ENCODE data around the gene OR7C2.
"Not testable (repeated sequence)": the region's sequence is repeated elsewhere in the genome, so short reads cannot be mapped to it uniquely, and the experiment has no call there.

The OR7C2 gene

DNA sequence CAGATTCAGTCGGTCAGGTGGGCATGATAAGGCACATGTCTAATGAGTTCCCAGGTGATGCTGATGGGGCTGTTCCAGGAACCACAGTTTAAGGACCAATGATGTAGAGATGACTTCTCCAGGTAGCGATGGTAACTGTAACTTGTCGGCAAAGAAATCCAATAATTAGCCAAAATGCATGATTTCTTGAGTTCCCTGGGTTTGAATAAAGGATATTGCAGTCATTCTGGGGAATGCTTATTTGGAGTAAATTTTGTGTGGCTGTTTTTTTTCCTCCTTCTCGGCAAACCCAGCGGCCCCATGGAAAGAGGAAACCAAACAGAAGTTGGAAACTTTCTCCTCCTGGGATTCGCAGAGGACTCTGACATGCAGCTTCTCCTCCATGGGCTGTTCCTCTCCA lies at the start of gene OR7C2:
OR7C2 (plus strand) TSS at position 301 of the 400 bp plus-strand sequence; CDS start at position 301, 0 bp downstream.
- DNase-seq (ENCODE audit: low spot score) = no peak

DNA sequence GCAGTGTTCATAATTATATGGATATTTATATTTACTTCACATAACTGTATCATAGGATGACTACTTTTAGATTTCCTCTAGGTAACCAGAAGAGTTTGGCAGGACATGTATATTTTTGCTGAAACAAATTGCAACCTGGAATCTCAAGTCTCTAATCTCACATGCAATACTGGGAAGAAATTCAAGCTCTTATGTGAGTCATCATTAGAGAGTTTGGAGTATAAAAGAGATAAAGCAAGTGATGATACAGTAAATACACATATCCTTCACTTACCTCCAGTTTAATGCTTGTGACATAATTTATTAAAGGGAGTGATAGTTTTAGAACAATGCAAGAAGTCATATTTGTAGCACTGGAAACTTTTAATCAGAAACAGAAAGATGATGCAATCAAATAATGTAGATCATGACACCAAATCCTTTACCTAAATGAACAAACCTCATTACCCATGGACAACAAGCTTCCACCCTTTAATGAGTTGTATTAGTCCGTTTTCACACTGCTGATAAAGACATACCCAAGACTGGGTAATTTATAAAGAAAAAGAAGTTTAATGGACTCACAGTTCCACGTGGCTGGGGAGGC lies 39.5 kb upstream of the OR7C2 start:
- no peak for DNase-seq (ENCODE audit: low spot score)

DNA sequence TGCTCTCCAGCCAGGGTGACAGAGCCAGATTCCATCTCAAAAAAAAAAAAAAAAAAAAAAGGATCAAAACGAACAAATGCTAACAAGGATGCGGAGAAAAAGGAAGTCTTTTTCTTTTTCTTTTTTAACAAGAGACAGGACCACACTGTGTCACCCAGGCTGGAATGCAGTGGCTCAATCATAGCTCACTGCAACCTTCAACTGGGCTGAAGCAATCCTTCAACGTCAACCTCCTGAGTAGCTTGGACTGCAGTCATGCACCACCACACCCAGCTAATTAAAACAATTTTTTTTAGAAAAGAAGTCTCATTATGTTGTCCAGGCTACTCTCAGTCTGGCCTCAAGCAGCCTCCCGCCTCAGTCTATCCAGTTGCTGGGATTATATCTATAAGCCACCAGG lies 34.6 kb upstream of the OR7C2 start:
- DNase-seq (ENCODE audit: low spot score) = no peak

DNA sequence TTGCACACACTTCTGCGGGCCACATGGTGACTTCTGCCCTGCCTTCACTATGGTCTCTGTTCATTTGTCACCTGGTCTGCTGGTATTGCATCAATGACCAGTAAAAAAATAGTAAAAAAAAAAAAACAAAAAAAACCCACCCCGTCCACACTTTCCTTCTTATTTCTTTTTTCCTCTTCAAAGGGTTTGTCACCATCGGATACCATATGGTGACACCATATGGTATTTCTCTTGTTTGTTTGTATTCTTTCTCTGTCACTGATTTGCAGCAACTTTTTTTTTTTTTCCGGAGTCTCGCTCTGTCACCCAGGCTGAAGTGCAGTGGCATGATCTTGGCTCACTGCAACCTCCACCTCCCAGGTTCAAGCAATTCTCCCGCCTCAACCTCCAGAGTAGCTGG lies 26.2 kb upstream of the OR7C2 start:
- no peak for DNase-seq (ENCODE audit: low spot score)

DNA sequence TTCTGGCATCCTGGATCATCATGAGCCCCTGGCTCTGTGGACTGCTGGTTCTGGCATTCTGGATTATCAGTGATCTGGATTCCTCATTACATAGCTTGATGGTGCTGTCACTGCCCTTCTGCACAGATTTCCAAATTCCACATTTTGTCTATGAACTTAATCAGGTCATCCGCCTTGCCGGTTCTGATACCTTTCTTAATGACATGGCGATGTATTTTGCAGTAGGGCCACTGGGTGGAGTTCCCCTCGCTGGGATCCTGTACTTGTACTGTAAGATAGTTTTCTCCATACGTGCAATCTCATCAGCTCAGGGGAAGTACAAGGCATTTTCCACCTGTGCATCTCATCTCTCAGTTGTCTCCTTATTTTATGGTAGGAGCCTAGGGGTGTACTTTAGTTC lies 24.4 kb upstream of the OR7C2 start:
- no peak for DNase-seq (ENCODE audit: low spot score)

DNA sequence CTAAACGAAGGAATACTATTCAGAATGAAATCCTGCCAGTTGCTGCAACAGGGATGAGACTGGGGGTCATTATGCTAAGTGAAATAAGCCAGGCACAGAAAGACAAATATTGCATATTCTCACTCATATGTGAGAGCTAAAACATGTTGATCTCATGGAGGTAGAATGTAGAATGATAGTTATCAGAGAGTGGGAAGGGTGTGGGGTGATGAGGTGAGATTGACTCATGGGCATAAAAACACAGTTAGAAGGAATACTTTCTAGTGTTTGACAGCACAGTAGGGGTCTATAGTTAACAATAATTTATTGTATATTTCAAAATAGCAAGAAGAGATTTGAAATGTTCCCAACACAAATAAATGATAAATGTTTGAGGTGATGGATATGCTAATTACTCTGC lies 7.8 kb upstream of the OR7C2 start:
- DNase-seq (ENCODE audit: low spot score) = no peak

DNA sequence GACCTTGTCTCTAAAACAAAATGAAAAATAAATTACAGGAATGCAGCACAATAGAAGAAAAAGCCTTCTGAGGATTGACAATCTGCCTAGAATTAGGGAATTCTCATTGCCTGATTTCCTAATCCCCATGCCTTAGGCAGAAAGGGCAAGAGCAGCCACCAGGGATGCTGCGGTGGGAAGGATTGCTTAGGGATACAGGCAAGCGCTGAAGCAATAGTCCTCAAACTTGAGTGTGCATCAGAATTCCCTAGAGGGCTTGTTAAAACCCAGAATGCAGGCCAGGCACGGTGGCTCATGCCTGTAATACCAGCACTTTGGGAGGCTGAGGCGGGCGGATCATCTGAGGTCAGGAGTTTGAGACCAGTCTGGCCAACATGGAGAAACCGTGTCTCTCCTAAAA lies 1.0 kb upstream of the OR7C2 start:
- DNase-seq (ENCODE audit: low spot score) = no peak

DNA sequence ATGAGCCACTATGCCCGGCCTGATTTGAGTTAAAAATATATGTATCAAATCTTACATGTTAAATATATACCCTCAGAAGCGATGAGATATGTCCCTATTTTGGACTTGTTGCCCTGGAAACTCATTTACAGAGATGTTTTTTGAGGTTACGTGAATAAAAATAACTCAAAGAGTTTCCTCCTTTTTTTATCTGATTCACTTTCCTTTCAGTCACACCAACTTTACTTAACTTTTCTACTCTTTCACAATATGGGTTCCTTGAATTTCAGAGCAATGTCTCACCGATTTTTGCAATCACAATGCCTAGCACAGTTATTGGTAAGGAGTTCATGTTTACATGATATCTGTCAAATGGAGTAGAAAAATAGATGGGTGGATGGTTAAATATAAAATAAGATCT lies 2.3 kb downstream of the OR7C2 start:
- DNase-seq (ENCODE audit: low spot score) = no peak

DNA sequence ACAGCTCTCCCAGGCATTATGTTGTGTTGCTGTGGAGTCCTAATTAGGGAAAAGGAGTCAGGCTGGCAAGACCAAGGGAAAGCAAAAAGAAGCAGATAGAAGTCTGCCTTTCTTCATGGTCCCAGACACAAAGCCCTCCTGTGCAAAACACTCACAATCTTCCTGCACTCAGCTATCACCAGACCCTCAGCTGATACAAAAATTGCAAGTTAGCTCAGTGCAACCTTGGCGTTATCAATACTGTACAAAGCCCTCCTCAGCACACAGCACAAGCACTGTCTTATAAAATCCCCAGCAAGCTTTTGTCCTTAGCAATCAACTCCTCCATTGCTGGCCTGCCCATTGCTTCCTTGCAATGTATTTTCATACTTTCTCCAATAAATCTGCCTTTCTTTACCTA lies 3.2 kb downstream of the OR7C2 start:
- DNase-seq (ENCODE audit: low spot score) = no peak

DNA sequence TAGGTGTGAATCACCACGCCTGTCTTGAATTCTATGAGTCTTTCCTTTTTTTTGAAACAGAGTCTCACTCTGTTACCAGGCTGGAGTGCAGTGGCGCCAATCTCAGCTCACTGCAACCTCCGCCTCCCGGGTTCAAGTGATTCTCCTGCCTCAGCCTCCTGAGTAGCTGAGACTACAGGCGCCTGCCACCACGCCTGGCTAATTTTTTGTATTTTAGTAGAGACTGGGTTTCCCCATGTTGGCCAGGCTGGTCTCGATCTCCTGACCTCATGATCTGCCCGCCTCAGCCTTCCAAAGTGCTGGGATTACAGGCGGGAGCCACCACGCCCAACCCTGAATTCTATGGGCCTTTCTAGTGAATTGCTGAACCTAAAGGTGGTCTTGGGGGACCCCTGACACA lies 8.1 kb downstream of the OR7C2 start:
- not testable (repeated sequence) for DNase-seq (ENCODE audit: low spot score)

DNA sequence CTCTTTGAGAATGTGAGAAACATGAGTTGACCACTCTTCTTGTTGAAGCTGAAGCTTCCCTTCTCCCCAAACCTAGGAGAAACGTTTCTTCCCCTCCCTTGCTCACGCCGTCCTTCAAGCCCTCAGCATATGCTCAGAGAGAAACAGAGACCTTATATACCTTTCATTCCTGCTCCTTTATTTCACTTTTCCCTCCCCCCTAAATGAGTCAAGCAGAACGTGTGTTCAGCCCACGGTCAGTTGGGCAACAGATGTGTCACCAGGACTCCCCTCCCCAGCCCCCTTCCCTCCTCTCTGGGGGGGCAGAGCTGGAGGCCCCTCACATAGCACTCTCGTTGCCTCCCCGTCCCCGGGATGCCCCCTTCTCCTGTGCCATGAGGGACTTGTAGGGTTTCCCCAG lies 8.6 kb downstream of the OR7C2 start:
- no peak for DNase-seq (ENCODE audit: low spot score)

DNA sequence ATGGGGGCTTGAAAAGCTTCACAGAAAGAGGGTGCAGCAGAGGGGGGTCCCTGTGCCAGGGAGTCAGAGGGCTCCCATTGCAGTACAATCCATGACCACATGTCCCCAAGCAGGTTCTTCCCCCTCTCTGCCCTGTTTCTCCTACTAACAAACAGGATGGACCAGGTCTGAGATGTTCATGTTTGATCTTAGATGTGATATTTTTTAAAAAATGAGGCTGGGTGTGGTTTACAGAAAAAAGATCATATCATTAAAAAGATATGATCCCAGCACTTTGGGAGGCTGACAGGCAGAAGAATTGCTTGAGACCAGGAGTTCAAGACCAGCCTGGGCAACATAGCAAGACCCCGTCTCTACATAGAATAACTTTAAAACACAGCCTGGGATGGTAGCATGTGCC lies 9.1 kb downstream of the OR7C2 start:
- DNase-seq (ENCODE audit: low spot score) = no peak

DNA sequence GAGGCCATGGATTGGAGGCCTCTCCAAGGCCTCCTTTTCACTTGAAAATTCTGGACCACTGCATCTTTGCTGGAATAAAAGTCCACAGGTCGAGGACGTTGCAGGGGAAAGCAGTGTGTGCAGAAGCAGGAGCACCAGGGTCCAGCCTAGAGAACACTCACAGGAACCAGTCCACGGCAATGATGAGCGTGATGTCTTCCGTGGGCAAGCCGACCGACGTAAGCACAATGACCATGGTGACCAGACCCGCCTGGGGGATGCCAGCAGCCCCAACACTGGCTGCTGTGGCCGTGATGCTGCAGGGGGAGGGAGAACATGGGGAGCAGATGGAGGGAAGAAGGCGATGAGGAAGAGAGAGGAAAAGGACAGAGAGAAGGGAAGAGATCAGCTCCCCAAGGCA lies 11.5 kb downstream of the OR7C2 start:
- DNase-seq (ENCODE audit: low spot score) = no peak

DNA sequence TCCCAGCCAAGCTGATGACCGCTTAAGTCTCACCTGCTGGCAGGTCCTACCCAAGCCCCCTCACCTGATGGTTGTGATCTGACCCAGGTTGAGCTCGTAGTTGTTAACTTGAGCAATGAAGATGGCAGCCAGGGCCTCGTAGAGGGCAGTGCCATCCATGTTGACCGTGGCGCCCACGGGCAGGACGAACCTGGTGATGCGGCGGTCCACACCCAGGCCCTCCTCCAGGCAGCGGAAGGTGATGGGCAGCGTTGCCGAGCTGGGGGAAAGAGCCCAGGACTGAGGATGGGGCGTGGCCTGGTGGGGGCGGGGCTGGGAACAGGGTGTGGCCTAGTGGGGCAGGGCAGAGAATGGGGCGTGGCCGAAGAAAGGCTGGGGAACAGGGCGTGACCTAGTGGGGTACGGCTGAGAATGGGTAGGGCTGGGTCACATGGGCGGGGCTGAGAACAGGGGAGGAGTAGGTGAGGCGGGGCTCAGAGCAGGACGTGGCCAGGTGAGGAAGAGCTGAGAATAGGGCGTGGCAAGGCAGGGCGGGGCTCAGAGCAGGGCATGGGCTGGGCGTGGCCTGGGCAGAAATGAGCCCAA lies 12.9 kb downstream of the OR7C2 start:
- no peak for DNase-seq (ENCODE audit: low spot score)

DNA sequence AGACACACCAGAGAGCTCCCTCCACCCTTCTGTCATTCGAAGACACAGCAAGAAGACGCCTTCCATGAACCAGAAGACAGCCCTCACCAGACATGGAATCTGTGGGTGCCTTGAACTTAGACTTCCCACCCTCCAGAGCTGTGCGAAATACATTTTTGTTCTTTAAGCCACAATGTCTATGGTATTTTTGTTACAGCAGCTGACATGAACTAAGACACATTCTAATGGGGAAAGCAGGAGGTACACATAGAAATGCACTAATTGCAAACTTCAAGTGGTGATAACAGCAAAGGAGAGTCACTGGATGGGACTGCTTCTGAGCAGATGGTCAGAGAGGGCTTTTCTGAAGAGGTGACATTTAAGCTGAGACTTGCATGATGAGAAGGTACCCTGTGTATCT lies 16.2 kb downstream of the OR7C2 start:
- no peak for DNase-seq (ENCODE audit: low spot score)

DNA sequence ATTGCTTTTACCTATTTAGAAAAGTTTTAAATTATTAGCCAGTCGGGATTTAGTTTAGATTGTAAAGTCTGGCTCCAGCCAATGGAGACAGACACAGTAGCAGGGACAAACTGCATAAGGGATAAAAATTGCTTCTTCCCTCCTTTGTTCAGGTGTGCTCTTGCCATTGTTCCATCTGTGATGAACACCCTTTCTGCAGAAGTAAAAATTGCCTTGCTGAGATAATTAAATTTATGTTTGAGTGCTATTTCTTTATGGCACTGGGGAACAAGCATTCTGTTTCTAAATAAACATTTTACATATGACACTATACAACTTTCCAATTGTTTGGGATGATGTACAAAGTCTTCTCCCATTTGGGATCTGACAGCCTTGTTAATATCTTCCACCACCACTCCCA lies 18.0 kb downstream of the OR7C2 start:
- no peak for DNase-seq (ENCODE audit: low spot score)

DNA sequence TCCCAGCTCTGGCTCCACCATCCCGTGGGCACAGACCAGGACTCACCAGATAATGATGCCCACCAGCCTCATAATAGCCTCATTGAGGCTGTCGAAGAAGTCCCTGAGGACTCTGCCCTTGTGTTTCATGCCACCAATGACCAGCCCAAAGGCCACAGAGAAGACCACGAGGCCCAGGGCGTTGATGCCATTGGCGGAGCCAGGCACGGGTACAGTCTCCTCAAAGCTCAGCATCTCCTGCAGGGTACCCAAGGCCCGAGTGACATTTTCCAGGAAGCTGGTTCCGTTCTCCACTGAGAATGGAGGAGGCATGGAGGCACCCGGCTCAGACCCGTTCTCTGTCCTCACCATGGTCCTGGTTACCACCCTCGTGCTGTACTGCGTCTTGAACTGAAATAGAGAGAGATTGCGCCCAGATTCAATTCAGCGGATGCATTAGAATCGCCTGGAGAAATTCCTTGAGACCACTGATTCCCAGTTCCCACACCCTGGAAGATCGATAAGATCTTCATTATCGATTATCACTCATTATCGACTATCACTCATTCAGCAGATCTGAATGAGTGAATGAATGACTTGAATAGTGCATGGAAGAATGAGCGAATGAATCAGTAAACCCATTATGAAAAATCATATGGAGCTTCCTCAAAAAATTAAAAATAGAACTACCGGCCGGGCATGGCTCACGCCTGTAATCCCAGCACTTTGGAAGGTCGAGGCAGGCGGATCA lies 20.8 kb downstream of the OR7C2 start:
- no peak for DNase-seq (ENCODE audit: low spot score)

DNA sequence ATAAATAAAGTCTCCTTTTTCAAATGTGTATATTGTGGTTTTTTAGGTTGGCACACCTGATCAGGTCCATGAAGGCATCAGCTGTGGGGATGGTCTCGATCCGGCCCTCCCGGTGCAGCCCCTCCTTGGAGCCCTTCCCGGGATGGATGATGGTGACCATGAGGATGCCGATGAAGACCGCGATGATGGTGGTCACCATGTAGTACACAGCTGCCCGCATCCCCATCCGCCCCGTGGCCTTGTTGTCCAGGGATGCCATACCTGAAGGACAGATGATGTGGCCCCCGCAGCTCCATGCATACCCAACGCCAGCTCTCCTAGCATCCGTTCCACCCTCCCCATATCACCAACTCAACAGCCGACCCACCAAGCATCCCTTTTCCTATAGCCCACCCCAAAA lies 27.0 kb downstream of the OR7C2 start:
- DNase-seq (ENCODE audit: low spot score) = no peak

DNA sequence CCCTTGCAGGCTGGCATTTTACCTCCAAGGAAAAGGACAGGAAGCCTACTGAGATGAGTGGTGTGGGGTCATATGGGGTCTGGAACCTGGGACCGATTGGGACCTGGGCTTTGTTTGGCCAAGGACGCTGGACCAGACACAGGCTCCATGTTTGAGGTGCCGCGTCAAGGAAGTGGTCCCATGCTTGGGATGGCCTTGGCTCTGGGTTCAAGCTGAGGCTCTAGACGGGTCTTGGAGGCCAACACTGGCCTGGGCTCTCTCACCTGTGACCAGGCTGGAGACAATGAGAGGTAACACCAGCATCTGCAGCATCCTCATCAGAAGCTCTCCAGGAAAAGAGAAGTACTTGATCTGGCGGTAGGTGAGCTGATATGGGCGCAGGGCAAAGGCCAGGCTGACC lies 30.2 kb downstream of the OR7C2 start:
- DNase-seq (ENCODE audit: low spot score) = no peak

DNA sequence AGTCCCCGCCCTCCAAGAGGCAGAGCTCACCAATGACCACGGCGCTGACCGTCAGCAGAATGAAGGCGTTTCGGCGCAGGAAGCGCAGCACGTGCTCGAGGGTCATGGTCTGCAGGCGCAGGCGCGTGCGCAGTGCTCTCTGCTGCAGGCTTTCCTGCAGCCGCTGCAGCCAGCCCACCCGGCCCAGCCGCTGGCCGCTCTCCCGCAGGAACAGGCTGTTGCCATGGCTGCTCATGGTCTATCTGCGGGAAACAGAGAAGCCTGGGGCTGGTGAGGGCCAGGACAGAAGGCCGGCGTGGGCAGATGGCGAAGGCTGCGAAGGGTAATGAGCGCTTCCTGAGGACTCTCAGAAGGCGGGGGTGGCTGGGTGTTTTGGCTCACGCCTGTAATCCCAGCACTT lies 31.4 kb downstream of the OR7C2 start:
- DNase-seq (ENCODE audit: low spot score) = no peak

DNA sequence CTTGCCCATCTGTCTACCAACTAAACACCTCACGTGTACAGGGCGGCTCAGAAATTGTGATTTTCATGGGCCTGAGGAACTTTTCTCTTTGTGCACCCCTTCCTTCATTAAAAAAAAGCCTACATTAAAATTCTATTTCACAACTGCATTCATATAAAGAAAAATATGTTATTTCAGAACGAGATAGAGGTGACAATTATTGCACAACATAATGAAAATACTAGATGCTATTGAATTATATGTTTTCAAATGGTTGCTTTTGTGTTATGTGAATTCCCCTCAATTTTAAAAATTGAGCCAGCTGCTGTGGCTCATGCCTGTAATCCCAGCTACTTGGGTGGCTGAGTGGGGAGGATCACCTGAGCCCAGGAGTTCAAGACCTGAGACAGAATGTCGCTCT lies 33.2 kb downstream of the OR7C2 start:
- DNase-seq (ENCODE audit: low spot score) = no peak

DNA sequence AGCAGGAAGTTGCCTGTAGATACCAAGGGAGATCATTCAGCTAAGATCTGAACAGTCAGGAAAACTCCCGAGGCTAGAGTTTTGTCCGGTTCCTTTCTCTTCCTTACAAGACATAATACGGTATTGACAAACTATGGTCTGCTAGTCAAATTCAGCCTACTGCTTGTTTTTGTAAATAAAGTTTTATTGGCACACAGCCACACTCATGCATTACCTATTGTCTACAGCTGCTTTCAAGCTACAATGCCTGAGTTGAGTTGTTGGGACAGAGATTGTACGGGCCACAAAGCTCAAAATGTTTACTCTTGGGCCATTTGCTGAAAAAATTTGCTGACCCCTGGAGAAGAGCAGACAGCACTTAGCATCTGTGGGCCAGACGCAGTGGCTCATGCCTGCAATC lies 35.8 kb downstream of the OR7C2 start:
- DNase-seq (ENCODE audit: low spot score) = no peak

DNA sequence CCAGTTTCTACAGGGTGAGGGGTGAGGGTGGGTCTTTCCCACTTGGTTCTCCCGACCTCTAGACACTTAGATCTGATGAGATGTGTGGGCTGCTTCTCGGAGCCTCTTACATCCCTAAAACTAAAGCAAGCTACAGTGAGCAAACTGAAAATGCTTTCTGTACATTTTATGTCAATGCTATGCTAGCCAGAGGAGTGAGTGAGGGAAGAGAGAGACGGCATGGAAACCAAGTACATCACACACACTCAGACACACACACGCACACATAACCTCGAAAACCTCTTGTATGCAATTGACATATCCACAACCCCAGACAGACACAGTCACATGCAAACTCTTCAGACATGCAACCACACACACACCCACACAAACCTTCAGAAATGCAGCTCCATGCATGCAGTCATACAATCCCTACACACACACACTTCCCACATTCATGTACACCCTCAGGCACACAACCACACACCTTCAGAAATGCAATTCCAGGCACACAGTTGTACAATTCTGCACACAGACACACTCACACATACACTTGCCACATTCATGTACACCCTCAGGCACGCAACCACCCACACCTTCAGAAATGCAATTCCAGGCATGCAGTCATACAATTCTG lies 37.0 kb downstream of the OR7C2 start:
- DNase-seq (ENCODE audit: low spot score) = no peak

All from globus pallidus (tissue), 1 donor.